Measurements from ENCODE around the gene JARID2. TPM values are rescaled to one million over a fixed set of nuclear protein-coding genes. Genes with fewer than 3 reads are reported as not detected.

The JARID2 gene
- total and polyA plus RNA-seq, 4 donors: 3.8 to 14.8 (median 12.0) TPM

GRCh38 chr6:15376900-15377487, 131.1 kb downstream of the JARID2 start:
- H3K27ac ChIP-seq (ENCODE audit: low read depth in 1 of 2, low read length in 1 of 2): no peak overlapping the region

GRCh38 chr6:15378272-15378671, 132.4 kb downstream of the JARID2 start:
- TF ChIP-seq CTCF (IDR thresholded peaks at IDR 0.05; ENCODE audit: control extremely low read depth, extremely low read depth): no peak
- Histone ChIP-seq H3K9ac (ENCODE audit: insufficient read depth in 1 of 2, low read length in 2 of 2) (no peak overlapping the region), H3K4me1 (ENCODE audit: control insufficient read depth in 5 of 5, insufficient read depth in 5 of 5, low read length in 5 of 5) (peaks cover 0 to 28% (median 4%) of the 10 kb centered on the region in 5 donors), H3K27ac (ENCODE audit: low read depth in 1 of 2, low read length in 1 of 2) (no peak overlapping the region), H3K36me3 (ENCODE audit: control insufficient read depth in 4 of 4, insufficient read depth in 4 of 4, low read length in 4 of 4) (peaks cover 0 to 3% (median 1%) of the 10 kb centered on the region in 4 donors), H3K9me3 (ENCODE audit: control insufficient read depth in 4 of 4, insufficient read depth in 3 of 4, low read length in 3 of 4) (no peaks in the 10 kb centered on the region), H3K4me3 (no peak overlapping the region), H3K27me3 (ENCODE audit: control insufficient read depth in 3 of 3, insufficient read depth in 3 of 3, low read length in 2 of 3) (no peaks in the 10 kb centered on the region)
- ATAC-seq (ENCODE audit: insufficient read depth, low FRiP score) (no peak), DNase-seq (no peak)
- WGBS, 2 donors: 81 to 85% methylated on average over 1 of the region's 1 CpG

More at GRCh38 chr6:15376900-15377487, 131.1 kb downstream of the JARID2 start:
- H3K9me3 ChIP-seq (ENCODE audit: control insufficient read depth in 4 of 4, insufficient read depth in 3 of 4, low read length in 3 of 4): no peaks in the 10 kb centered on the region
- peaks cover 0 to 3% (median 1%) of the 10 kb centered on the region in 4 donors for H3K36me3 ChIP-seq (ENCODE audit: control insufficient read depth in 4 of 4, insufficient read depth in 4 of 4, low read length in 4 of 4)
- DNase-seq (no peak), ATAC-seq (ENCODE audit: insufficient read depth, low FRiP score) (no peak)
- no peak overlapping the region for H3K4me3 ChIP-seq
- 95 to 96% methylated on average over 5 of the region's 5 CpGs for WGBS, 2 donors
- H3K4me1 ChIP-seq (ENCODE audit: control insufficient read depth in 5 of 5, insufficient read depth in 5 of 5, low read length in 5 of 5): peaks cover under 1 to 28% (median 4%) of the 10 kb centered on the region in 5 donors
- H3K27me3 ChIP-seq (ENCODE audit: control insufficient read depth in 3 of 3, insufficient read depth in 3 of 3, low read length in 2 of 3): no peaks in the 10 kb centered on the region
- no peak overlapping the region for H3K9ac ChIP-seq (ENCODE audit: insufficient read depth in 1 of 2, low read length in 2 of 2)
- no peak for TF ChIP-seq CTCF (IDR thresholded peaks at IDR 0.05; ENCODE audit: control extremely low read depth, extremely low read depth)

GRCh38 chr6:15378866-15379265, 133.0 kb downstream of the JARID2 start:
- no peak for TF ChIP-seq CTCF (IDR thresholded peaks at IDR 0.05; ENCODE audit: control extremely low read depth, extremely low read depth)
- Histone ChIP-seq H3K36me3 (ENCODE audit: control insufficient read depth in 4 of 4, insufficient read depth in 4 of 4, low read length in 4 of 4) (peaks cover 0 to 3% (median 1%) of the 10 kb centered on the region in 4 donors), H3K27me3 (ENCODE audit: control insufficient read depth in 3 of 3, insufficient read depth in 3 of 3, low read length in 2 of 3) (no peaks in the 10 kb centered on the region), H3K4me1 (ENCODE audit: control insufficient read depth in 5 of 5, insufficient read depth in 5 of 5, low read length in 5 of 5) (peaks cover 0 to 25% (median 4%) of the 10 kb centered on the region in 5 donors), H3K9ac (ENCODE audit: insufficient read depth in 1 of 2, low read length in 2 of 2) (no peak overlapping the region), H3K9me3 (ENCODE audit: control insufficient read depth in 4 of 4, insufficient read depth in 3 of 4, low read length in 3 of 4) (no peaks in the 10 kb centered on the region), H3K27ac (ENCODE audit: low read depth in 1 of 2, low read length in 1 of 2) (no peak overlapping the region), H3K4me3 (no peak overlapping the region)
- WGBS, 2 donors: 68 to 85% methylated on average over 4 of the region's 4 CpGs
- ATAC-seq (ENCODE audit: insufficient read depth, low FRiP score) (no peak), DNase-seq (no peak)

- peaks cover 5 to 23% (median 11%) of the 10 kb centered on the region in 5 donors for H3K4me1 ChIP-seq (ENCODE audit: control insufficient read depth in 5 of 5, insufficient read depth in 5 of 5, low read length in 5 of 5)
- no peaks in the 10 kb centered on the region for H3K9me3 ChIP-seq (ENCODE audit: control insufficient read depth in 4 of 4, insufficient read depth in 3 of 4, low read length in 3 of 4)
- ATAC-seq (ENCODE audit: insufficient read depth, low FRiP score) (no peak), DNase-seq (no peak)
- 59 to 74% methylated on average over 4 of the region's 4 CpGs for WGBS, 2 donors
- H3K27me3 ChIP-seq (ENCODE audit: control insufficient read depth in 3 of 3, insufficient read depth in 3 of 3, low read length in 2 of 3): no peaks in the 10 kb centered on the region
- H3K36me3 ChIP-seq (ENCODE audit: control insufficient read depth in 4 of 4, insufficient read depth in 4 of 4, low read length in 4 of 4): no peaks in the 10 kb centered on the region
- TF ChIP-seq CTCF (IDR thresholded peaks at IDR 0.05; ENCODE audit: control extremely low read depth, extremely low read depth): no peak
- no peak overlapping the region for H3K9ac ChIP-seq (ENCODE audit: insufficient read depth in 1 of 2, low read length in 2 of 2)
- H3K27ac ChIP-seq (ENCODE audit: low read depth in 1 of 2, low read length in 1 of 2): no peak overlapping the region
- H3K4me3 ChIP-seq: no peak overlapping the region
Observed at GRCh38 chr6:15380351-15380750, 134.5 kb downstream of the JARID2 start.
